ENCODE results near the gene TIAM1.

The TIAM1 gene

DNA sequence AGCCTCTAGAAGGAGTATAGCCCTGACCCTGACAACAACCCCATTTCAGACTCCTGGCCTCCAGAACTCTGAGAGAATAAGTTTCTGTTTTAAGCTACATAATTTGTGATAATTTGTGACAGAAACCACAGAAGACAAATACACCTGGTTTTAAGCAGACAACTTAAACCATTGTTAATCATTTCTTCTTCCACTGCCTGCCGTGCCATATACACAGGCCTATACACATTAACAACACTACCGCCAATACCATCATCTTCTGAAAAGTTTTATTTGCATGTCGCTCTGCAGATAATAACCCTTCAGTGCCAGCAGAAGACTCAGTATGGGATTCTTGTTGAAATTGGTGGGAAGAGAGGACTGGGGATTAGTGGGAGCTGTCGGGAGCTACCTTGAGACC lies 265.8 kb downstream of the TIAM1 start:
- TF ChIP-seq, protein P1, sequence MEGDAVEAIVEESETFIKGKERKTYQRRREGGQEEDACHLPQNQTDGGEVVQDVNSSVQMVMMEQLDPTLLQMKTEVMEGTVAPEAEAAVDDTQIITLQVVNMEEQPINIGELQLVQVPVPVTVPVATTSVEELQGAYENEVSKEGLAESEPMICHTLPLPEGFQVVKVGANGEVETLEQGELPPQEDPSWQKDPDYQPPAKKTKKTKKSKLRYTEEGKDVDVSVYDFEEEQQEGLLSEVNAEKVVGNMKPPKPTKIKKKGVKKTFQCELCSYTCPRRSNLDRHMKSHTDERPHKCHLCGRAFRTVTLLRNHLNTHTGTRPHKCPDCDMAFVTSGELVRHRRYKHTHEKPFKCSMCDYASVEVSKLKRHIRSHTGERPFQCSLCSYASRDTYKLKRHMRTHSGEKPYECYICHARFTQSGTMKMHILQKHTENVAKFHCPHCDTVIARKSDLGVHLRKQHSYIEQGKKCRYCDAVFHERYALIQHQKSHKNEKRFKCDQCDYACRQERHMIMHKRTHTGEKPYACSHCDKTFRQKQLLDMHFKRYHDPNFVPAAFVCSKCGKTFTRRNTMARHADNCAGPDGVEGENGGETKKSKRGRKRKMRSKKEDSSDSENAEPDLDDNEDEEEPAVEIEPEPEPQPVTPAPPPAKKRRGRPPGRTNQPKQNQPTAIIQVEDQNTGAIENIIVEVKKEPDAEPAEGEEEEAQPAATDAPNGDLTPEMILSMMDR (IDR thresholded peaks at IDR 0.05; ENCODE audit: low read depth, low read length, missing control alignments) = no peak
- no peak for DNase-seq (ENCODE audit: low read depth)
- H3K4me3 ChIP-seq (ENCODE audit: low read depth, low read length) = no peak overlapping the region

DNA sequence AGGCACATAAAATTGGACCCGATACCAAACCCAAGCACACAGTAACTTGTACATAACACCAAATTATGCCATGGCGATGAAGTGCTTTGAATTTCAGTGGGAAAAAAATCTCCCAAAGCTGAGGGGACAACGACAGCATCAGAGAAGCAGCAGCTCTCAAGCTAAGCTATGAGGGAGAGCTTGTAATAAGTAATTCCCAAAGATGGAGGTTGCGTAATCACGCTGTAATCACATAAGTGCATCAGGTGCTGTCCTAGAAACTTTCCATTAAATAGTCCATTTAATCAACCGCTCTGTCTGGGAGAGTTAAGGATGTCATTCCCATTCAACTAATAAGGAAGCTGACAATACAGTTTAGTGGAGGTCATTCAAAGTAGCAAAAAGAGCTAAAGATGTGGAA lies 268.2 kb downstream of the TIAM1 start:
- TF ChIP-seq, protein P1 (IDR thresholded peaks at IDR 0.05; ENCODE audit: low read depth, low read length, missing control alignments) = no peak
- DNase-seq (ENCODE audit: low read depth) = no peak
- H3K4me3 ChIP-seq (ENCODE audit: low read depth, low read length) = no peak overlapping the region

DNA sequence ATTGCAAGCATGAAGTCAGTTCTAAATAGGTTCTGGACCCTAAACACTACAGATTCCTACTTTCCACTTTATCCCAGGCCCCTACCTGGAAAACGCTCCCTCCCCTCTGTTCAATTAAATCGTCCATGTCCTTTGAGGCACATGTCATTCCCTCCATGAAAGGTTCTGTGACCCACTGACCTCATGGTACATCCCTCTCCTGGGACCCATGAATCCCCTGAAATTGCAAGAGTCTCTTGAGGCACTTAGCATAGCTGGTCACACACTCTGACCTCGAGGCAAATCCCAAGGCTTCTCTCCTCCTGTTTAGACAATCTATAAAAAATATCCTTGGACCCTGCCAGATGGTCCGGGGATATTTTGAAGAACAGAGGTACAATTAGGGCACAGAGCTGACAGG lies 271.5 kb downstream of the TIAM1 start:
- no peak overlapping the region for H3K4me3 ChIP-seq (ENCODE audit: low read depth, low read length)
- no peak for DNase-seq (ENCODE audit: low read depth)
- TF ChIP-seq, protein P1 (IDR thresholded peaks at IDR 0.05; ENCODE audit: low read depth, low read length, missing control alignments) = no peak

All from GM12864 (cell line).